ENCODE results near the gene CDH5. TPM values are rescaled to one million over a fixed set of nuclear protein-coding genes. Genes with fewer than 3 reads are reported as not detected.
"Not testable (repeated sequence)": the region's sequence is repeated elsewhere in the genome, so short reads cannot be mapped to it uniquely, and the experiment has no call there.

The CDH5 gene
- total RNA-seq, 2 donors from 2014 or later: 10.4 to 15.8 TPM

GRCh38 chr16:66446737-66447136 is 80.2 kb downstream of the CDH5 start:
- no peak overlapping the region for H3K4me3 ChIP-seq
- H3K9me3 ChIP-seq: no peaks in the 10 kb centered on the region
- whole genome bisulfite sequencing, 2 donors: 75 to 82% methylated on average over 1 of the region's 1 CpG
- no peak overlapping the region for H3K27ac ChIP-seq
- no peak for TF ChIP-seq POLR2A (IDR thresholded peaks at IDR 0.05)
- no peak for TF ChIP-seq CTCF (IDR thresholded peaks at IDR 0.05)
- H3K27me3 ChIP-seq: no peaks in the 10 kb centered on the region
- H3K4me1 ChIP-seq: no peaks in the 10 kb centered on the region
- ATAC-seq: no peak
- intact Hi-C loops (cut with DNase I): no loop called here
- H3K36me3 ChIP-seq (replicated peaks in 1 of 2; ENCODE audit: insufficient read depth in 1 of 2, low read depth in 2 of 2): no peaks in the 10 kb centered on the region
- DNase-seq: no peak

GRCh38 chr16:66447491-66447890 is 81.0 kb downstream of the CDH5 start:
- no peaks in the 10 kb centered on the region for H3K27me3 ChIP-seq
- intact Hi-C loops (cut with DNase I): no loop called here
- ATAC-seq (no peak), DNase-seq (no peak)
- H3K9me3 ChIP-seq: no peaks in the 10 kb centered on the region
- no peak for TF ChIP-seq CTCF (IDR thresholded peaks at IDR 0.05)
- TF ChIP-seq POLR2A (IDR thresholded peaks at IDR 0.05): no peak
- no peaks in the 10 kb centered on the region for H3K4me1 ChIP-seq
- H3K27ac ChIP-seq: no peak overlapping the region
- no peak overlapping the region for H3K4me3 ChIP-seq
- H3K36me3 ChIP-seq (replicated peaks in 1 of 2; ENCODE audit: insufficient read depth in 1 of 2, low read depth in 2 of 2): no peaks in the 10 kb centered on the region

GRCh38 chr16:66451548-66451947 is 85.1 kb downstream of the CDH5 start:
- Histone ChIP-seq H3K27me3 (no peaks in the 10 kb centered on the region), H3K4me1 (no peaks in the 10 kb centered on the region), H3K4me3 (no peak overlapping the region), H3K36me3 (replicated peaks in 1 of 2; ENCODE audit: insufficient read depth in 1 of 2, low read depth in 2 of 2) (no peaks in the 10 kb centered on the region), H3K27ac (no peak overlapping the region), H3K9me3 (no peaks in the 10 kb centered on the region)
- ATAC-seq: no peak
- 67 to 89% methylated on average over 3 of the region's 3 CpGs for WGBS, 2 donors
- intact Hi-C loops (cut with DNase I): no loop called here
- DNase-seq: no peak
- TF ChIP-seq CTCF (IDR thresholded peaks at IDR 0.05) (no peak), POLR2A (IDR thresholded peaks at IDR 0.05) (no peak)

GRCh38 chr16:66453230-66453629 is 86.7 kb downstream of the CDH5 start:
- H3K4me1 ChIP-seq; DNase-seq; ATAC-seq; H3K4me3 ChIP-seq; intact Hi-C loops (cut with DNase I); H3K9me3 ChIP-seq; H3K27me3 ChIP-seq; H3K36me3 ChIP-seq (replicated peaks in 1 of 2; ENCODE audit: insufficient read depth in 1 of 2, low read depth in 2 of 2); H3K27ac ChIP-seq: not testable (repeated sequence)
- 100% methylated on average over 1 of the region's 1 CpG for WGBS, 2 donors

Other genes with a start within 250 kb of the CDH5 start
- gene BEAN1, start 60.6 kb downstream of the CDH5 start, total RNA-seq: not detected
- gene TK2, start 183.4 kb downstream of the CDH5 start, total RNA-seq: 10 to 100 TPM; 23.1 to 26.0 TPM
- gene CKLF, start 185.9 kb downstream of the CDH5 start, total RNA-seq: 10 to 100 TPM in 1 of 2 donors, not detected in 1; 33.5 TPM
- not detected for gene CMTM1, start 199.7 kb downstream of the CDH5 start, total RNA-seq
- gene CMTM2, start 212.8 kb downstream of the CDH5 start, total RNA-seq: not detected
- gene CMTM3, start 238.0 kb downstream of the CDH5 start, total RNA-seq: 1 to 10 TPM; 4.3 to 6.0 TPM

Data from body of pancreas (tissue), 4 donors.